Hepatocyte (in vitro differentiated cells): ENCODE data around the gene EML4. TPM values are rescaled to one million over a fixed set of nuclear protein-coding genes. Genes with fewer than 3 reads are reported as not detected.

Source experiments
- DNase-seq: peaks from one replicate; pipeline ENCODE4 v3.0.0-alpha.2; 2016; ENCODE audit warnings: low spot score
- H2AFZ ChIP-seq: fragments of 200-600 bp; sonication (generic); 2 replicates; pipeline ENCODE4 v1.6.0; 2016; ENCODE audit warnings: antibody characterized with exemption, mild to moderate bottlenecking
- H3K27ac ChIP-seq: fragments of 200-600 bp; sonication (generic); 2 replicates; pipeline ENCODE4 v1.5.1; 2016; ENCODE audit warnings: mild to moderate bottlenecking
- H3K27me3 ChIP-seq: fragments of 200-600 bp; sonication (generic); 2 replicates; pipeline ENCODE4 v1.6.1; 2016
- H3K36me3 ChIP-seq: fragments of 200-600 bp; sonication (generic); replicated peaks from 2 replicates; pipeline ENCODE4 v1.5.1; 2016; ENCODE audit warnings: low read depth; ENCODE audit not compliant: insufficient read depth
- H3K4me1 ChIP-seq: fragments of 200-600 bp; sonication (generic); 2 replicates; pipeline ENCODE4 v1.5.1; 2016; ENCODE audit warnings: mild to moderate bottlenecking, moderate library complexity; ENCODE audit not compliant: insufficient read depth
- H3K4me2 ChIP-seq: fragments of 200-600 bp; sonication (generic); 2 replicates; pipeline ENCODE4 v1.6.0; 2016
- H3K4me3 ChIP-seq: fragments of 200-600 bp; sonication (generic); 2 replicates; pipeline ENCODE4 v1.5.1; 2016; ENCODE audit warnings: mild to moderate bottlenecking
- H3K79me2 ChIP-seq: fragments of 200-600 bp; sonication (generic); 2 replicates; pipeline ENCODE4 v1.6.0; 2017; ENCODE audit warnings: mild to moderate bottlenecking
- H3K9me2 ChIP-seq: fragments of 200-600 bp; sonication (generic); replicated peaks from 2 replicates; pipeline ENCODE4 v1.6.0; 2017; ENCODE audit warnings: mild to moderate bottlenecking; ENCODE audit not compliant: insufficient read depth
- H3K9me3 ChIP-seq: fragments of 200-600 bp; sonication (generic); 2 replicates; pipeline ENCODE4 v1.5.1; 2016; ENCODE audit warnings: low read depth, mild to moderate bottlenecking
- H4K20me1 ChIP-seq: fragments of 200-600 bp; sonication (generic); 2 replicates; pipeline ENCODE4 v1.6.0; 2016; ENCODE audit warnings: mild to moderate bottlenecking; ENCODE audit not compliant: insufficient read depth, poor library complexity, severe bottlenecking
- EZH2 ChIP-seq: fragments of 200-600 bp; sonication (generic); IDR thresholded peaks from 2 replicates; pipeline ENCODE4 v1.6.1; 2016; ENCODE audit warnings: antibody characterized with exemption, mild to moderate bottlenecking, borderline replicate concordance
- EZH2phosphoT487 ChIP-seq: fragments of 200-600 bp; sonication (generic); IDR thresholded peaks from one replicate; pipeline ENCODE4 v1.6.1; 2018; ENCODE audit warnings: antibody characterized with exemption, mild to moderate bottlenecking, low read depth, moderate library complexity; ENCODE audit not compliant: unreplicated experiment, severe bottlenecking
- WGBS: methylation state at CpG from one replicate; pipeline ENCODE4 v1.1.6; 2016; ENCODE audit warnings: low lambda C conversion rate; ENCODE audit errors: missing lambda C conversion rate; 5-methylcytosine and 5-hydroxymethylcytosine counted together
- polyA plus RNA-seq: library from polyadenylated mRNA; unstranded; fragments of >200 nt; fragmentation: Nextera tagmentation; extraction: Ambion mirVana; gene quantifications from 2 replicates; pipeline ENCODE4 v1.2.1, GENCODE V29; 2016
- total RNA-seq: library from RNA; depleted of rRNA; stranded (reverse); fragments of >200 nt; gene quantifications from 2 replicates; pipeline ENCODE4 v1.2.3, GENCODE V29; 2014
- TF ChIP-seq, protein P1 (sequence below): fragments of 200-600 bp; sonication (generic); IDR thresholded peaks from 2 replicates; pipeline ENCODE4 v1.5.1; 2016; ENCODE audit warnings: antibody characterized with exemption, mild to moderate bottlenecking; ENCODE audit not compliant: poor library complexity

Gene EML4
- total and polyA plus RNA-seq, 2 experiments from 2014 or later = 49.9 to 86.8 TPM

GRCh38 chr2:42190191-42190590 is 21.0 kb downstream of the EML4 start:
- Histone ChIP-seq H2AFZ (no peak overlapping the region), H3K36me3 (no peaks in the 10 kb centered on the region), H4K20me1 (no peaks in the 10 kb centered on the region), H3K27ac (peak overlapping the region; percentile 64), H3K4me2 (no peak overlapping the region), H3K4me1 (peaks cover 60% of the 10 kb centered on the region), H3K4me3 (no peak overlapping the region), H3K9me2 (no peaks in the 10 kb centered on the region), H3K27me3 (no peaks in the 10 kb centered on the region), H3K9me3 (no peaks in the 10 kb centered on the region), H3K79me2 (peaks cover 92% of the 10 kb centered on the region)
- TF ChIP-seq EZH2 (no peak), EZH2phosphoT487 (no peak)
- TF ChIP-seq, protein P1, sequence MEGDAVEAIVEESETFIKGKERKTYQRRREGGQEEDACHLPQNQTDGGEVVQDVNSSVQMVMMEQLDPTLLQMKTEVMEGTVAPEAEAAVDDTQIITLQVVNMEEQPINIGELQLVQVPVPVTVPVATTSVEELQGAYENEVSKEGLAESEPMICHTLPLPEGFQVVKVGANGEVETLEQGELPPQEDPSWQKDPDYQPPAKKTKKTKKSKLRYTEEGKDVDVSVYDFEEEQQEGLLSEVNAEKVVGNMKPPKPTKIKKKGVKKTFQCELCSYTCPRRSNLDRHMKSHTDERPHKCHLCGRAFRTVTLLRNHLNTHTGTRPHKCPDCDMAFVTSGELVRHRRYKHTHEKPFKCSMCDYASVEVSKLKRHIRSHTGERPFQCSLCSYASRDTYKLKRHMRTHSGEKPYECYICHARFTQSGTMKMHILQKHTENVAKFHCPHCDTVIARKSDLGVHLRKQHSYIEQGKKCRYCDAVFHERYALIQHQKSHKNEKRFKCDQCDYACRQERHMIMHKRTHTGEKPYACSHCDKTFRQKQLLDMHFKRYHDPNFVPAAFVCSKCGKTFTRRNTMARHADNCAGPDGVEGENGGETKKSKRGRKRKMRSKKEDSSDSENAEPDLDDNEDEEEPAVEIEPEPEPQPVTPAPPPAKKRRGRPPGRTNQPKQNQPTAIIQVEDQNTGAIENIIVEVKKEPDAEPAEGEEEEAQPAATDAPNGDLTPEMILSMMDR = no peak
- no peak for DNase-seq
- 89% methylated on average over 2 of the region's 2 CpGs for WGBS

DNA sequence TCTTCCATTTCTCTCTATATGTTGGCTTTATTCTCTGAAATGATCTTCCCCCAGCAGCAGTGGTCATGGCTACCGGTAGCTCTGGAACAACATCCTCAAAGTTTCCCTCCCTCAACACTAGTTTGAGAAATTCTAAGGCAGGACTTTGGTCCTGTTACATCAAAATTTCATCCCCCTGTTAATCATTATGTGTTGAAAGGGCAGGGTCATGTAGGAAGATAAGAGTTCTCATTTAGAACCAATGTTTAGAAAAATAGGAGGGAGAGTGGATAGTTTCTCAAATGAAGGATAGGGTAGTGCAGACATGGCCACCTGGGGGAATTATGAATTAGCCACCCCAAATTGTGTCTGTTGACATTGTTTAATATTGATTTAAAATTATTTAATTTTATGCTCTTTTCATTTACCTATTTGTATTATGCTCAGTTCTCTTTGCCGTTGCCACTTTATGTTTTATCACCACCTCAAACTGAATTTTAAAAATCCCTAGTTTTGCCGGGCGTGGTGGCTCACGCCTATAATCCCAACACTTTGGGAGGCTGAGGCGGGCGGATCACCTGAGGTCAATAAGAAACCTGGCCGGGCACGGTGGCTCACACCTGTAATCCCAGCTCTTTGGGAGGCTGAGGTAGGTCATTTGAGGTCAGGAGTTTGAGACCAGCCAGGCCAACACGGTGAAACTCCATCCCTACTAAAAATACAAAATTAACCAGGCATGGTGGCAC is 22.3 kb downstream of the EML4 start:
- Histone ChIP-seq H3K27me3 (no peaks in the 10 kb centered on the region), H4K20me1 (no peaks in the 10 kb centered on the region), H3K4me1 (peaks cover 50% of the 10 kb centered on the region), H3K4me2 (peak overlapping the region; percentile 54), H3K9me3 (no peaks in the 10 kb centered on the region), H2AFZ (no peak overlapping the region), H3K9me2 (no peaks in the 10 kb centered on the region), H3K36me3 (no peaks in the 10 kb centered on the region), H3K27ac (peak overlapping the region; percentile 73), H3K4me3 (no peak overlapping the region), H3K79me2 (peaks cover 88% of the 10 kb centered on the region)
- peak; percentile 55 for DNase-seq
- WGBS = 58% methylated on average over 10 of the region's 10 CpGs
- TF ChIP-seq, protein P1 = no peak
- TF ChIP-seq EZH2 (no peak), EZH2phosphoT487 (no peak)

DNA sequence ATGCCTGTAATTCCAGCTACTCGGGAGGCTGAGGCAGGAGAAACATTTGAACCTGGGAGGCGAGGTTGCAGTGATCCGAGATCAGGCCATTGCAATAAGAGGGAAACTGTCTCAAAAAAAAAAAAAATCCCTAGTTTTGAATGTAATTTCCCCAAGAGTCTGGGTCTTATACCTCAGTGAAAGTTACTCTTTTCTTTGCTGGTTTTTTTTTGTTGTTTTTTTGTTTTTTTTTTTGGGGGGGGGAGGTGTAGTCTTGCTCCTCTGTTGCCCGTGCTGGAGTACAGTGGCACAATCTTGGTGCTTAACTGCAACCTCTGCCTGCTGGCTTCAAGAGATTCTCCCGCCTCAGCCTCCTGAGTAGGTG is 22.8 kb downstream of the EML4 start:
- TF ChIP-seq EZH2phosphoT487 = no peak
- TF ChIP-seq EZH2 = no peak
- TF ChIP-seq, protein P1 = no peak
- no peaks in the 10 kb centered on the region for H3K27me3 ChIP-seq
- peaks cover 85% of the 10 kb centered on the region for H3K79me2 ChIP-seq
- H3K27ac ChIP-seq = peak overlapping the region; percentile 73
- H4K20me1 ChIP-seq = no peaks in the 10 kb centered on the region
- no peaks in the 10 kb centered on the region for H3K9me2 ChIP-seq
- no peak overlapping the region for H2AFZ ChIP-seq
- H3K4me1 ChIP-seq = peaks cover 44% of the 10 kb centered on the region
- no peak for DNase-seq
- WGBS = 95% methylated on average over 5 of the region's 5 CpGs
- H3K4me2 ChIP-seq = no peak overlapping the region
- no peak overlapping the region for H3K4me3 ChIP-seq
- H3K36me3 ChIP-seq = no peaks in the 10 kb centered on the region
- H3K9me3 ChIP-seq = no peaks in the 10 kb centered on the region
